HG03469 (cell line): ENCODE measurements around the gene ESYT1.

Source experiments
- ATAC-seq: cut with Tn5 transposase; IDR thresholded peaks from one replicate; pipeline ENCODE4 v1.9.1; 2021; ENCODE audit warnings: mild to moderate bottlenecking, moderate library complexity, moderate number of reproducible peaks; ENCODE audit not compliant: unreplicated experiment

ESYT1 gene

DNA sequence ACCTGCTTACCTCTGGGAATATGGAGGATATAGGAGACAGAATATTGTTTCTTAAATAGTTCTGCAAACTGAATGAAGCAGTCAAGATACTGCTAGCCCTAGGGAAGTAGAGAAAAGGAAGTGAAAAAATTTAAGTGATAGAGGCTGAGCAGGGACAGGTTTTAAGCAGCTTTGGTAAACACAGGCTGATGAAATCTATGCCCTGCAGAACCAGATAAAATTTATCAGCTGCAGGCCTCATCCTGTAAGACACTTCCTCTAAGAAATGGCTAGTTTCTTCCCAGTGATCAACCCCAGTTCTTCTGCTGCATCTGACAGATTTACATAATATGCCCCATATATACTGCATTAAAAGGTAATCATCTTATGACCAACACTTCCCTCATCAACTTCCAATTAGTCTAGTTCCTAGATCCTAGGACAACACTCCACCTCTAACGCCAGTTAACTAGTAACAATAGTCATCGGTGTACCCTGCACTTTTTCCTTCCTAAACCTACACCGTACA, 1.3 kb upstream of the ESYT1 start:
- ATAC-seq = no peak

DNA sequence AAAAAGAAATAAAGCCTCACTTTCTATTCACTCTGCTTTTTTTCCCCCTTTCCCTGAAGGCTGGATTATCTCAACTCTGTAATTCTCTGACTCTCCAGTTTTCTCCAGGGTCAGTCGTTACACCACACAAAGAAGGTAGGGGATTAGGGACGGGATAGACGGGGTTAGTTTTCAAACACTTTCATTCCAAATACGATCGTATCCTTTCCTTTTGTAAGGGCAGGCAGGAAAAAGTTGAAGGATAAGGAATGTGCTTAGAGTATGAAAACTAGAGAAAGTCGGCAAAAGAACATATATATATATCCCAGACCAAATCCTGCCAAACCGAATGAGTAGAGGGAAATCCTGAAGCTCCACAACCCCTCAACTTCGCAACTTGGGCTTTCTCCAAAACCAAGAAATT, 581 bp upstream of the ESYT1 start:
- no peak for ATAC-seq

DNA sequence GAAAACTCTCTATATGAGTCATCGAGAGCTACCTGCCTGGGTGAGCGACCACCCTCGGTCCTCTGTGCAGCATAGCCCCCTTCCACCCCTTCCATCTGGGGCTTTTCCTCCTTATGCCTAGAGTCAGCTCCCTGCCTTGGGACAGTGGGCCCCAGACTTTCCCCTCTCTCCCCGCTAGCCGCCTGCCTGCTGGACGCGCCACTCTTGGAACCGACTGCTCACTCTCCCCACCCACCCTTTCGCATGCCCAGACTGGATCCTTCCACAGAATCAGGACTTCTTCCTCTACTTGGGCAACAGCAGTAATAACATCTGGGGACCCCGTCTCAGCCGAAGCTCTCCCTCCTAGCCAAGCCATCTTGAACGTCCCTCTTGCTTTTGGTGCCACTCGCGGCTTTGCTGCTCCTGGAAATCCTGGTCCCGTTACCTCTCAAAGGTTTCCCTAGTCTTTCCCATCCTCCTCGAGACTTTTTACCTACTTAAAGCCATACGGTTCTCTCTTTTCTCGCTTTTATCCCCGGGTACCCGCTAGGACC, 671 bp downstream of the ESYT1 start:
- no peak for ATAC-seq

DNA sequence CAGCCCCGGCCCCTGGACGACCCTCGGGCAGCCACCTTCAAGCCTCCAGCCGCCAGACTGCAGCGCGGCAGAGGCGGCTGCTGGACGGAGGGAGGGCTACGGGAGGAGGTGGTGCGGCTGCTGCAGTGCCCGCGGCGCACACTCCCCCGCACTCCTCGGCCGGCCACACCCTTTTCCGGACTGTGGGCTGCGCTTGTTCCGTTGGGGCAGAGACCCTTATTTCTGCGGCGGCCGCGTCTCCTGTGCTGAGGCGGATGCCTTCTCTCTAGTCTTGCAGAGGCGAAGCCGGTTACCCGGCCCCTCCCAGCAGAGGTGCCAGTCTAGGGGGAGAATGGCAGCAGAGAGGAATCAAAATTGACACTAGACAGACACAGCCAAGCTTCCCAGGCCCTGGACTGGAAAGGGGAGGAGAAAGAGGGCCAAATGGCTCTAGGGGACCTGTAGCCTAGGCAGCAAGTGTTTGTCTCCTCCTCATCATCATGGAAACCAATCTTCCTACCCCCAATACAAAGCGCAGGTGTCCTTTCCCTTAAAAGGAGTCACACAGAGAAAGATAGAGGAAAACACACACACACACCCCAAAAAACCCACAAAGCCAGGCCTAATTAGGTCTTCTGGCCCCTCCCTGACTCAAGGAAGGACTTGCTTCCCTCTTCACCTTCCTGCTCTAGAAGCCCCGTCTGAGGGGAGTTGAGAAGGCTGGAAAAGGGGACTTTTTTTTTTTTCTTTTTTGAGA, 1.3 kb downstream of the ESYT1 start:
- ATAC-seq = no peak

DNA sequence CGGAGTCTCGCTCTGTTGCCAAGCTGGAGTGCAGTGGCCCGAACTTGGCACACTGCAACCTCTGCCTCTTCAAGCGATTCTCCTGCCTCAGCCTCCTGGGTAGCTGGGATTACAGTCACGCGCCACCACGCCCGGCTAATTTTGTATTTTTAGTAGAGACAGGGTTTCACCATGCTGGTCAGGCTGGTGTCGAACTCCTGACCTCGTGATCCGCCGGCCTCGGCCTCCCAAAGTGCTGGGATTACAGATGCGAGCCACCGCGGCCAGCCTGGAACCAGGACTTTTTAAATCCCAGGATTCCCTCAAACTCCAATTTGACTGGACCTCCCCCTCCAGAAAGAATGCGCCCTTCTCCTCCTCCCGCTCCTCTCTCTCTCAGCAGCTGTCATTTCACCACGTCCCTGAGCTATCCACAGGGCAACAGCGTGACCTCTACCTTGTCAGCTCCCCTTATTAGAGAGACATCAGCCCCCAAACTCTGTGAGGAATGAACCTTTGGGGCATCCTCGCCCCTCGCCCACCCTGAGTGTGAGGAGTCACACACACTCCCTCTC, 2.0 kb downstream of the ESYT1 start:
- ATAC-seq = no peak

DNA sequence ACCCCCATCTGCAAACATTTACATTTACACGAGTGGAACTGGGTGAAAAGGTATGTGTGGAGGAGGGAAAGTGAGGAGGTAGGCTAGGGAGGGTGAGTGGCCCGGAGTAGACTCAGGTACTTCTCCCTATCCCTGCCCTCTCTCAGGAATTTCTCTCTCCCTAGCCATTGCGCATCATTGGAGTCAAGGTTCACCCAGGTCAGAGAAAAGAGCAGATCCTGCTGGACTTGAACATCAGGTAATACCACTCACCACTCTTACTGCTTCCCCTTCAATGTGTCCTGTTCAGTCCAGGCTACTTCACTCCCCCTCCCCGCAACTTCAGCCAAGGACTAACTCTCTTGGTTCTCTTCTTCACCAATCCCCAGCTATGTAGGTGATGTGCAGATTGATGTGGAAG, 2.8 kb downstream of the ESYT1 start:
- no peak for ATAC-seq

DNA sequence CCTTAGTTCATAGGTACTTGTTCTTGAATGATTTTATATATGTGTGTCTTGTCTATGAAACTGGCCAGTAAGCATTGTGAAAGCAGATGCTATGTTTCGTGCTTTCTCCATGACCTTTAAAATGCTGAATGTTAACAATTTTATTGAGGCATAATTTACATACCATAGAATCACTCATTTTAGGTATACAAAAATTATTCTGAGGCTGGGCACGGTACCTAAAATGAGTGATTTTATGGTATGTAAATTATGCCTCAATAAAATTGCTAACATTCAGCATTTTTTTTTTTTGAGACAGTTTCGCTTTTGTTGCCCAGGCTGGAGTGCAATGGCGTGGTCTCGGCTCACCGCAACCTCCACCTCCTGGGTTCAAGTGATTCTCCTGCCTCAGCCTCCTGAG, 6.8 kb downstream of the ESYT1 start:
- no peak for ATAC-seq

DNA sequence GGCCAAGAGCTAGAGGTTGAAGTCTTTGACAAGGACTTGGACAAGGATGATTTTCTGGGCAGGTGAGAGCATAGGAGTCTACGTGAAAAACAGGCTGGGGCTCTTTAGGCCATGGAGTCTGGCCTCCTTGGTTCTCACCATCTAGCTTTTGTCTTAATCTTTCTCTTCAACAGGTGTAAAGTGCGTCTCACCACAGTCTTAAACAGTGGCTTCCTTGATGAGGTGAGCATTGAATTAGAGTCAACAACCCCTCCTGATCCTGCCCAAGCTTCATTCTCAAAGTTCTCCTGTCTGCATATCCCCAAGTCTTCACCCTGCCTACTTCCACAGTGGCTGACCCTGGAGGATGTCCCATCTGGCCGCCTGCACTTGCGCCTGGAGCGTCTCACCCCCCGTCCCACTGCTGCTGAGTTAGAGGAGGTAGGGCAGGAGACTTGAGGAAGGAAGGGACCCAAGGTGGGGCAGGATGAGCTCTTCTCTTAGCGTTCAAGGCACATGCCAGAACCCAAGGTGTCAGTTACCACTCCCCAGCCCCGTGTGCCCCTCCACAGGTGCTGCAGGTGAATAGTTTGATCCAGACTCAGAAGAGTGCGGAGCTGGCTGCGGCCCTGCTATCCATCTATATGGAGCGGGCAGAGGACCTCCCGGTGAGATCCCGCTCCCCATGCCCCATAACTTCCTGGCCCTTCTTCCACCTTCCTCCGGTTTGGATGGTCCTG, 9.9 kb downstream of the ESYT1 start:
- ATAC-seq = no peak

DNA sequence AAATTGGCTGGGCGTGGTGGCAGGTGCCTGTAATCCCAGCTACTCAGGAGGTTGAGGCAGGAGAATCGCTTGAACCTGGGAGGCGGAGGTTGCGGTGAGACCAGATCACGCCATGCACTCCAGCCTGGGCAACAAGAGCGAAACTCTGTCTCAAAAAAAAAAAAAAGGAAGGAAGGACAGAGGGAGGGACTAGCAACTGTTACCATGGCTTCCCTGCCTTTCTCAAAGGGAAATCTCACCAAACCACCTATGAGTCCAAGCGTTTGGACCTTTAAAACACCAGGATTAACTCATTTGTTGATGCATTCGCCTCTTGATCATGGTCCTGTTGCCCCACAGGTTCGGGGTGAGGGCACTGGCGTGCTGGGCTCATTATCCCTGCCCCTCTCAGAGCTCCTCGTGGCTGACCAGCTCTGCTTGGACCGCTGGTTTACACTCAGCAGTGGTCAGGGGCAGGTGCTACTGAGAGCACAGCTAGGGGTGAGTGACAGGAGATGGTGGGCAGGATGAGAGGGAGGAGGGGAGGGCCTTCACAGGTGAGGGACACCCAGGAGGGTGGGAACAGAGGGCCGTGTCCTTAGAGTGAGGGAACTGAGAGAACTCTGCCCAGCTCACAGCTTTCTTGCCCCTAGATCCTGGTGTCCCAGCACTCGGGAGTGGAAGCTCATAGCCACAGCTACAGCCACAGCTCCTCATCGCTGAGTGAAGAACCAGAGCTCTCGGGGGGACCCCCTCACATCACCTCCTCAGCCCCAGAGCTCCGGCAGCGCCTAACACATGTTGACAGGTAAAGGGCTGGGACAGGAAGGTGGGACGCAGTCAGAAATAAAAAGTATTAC, 14.1 kb downstream of the ESYT1 start:
- ATAC-seq = no peak

DNA sequence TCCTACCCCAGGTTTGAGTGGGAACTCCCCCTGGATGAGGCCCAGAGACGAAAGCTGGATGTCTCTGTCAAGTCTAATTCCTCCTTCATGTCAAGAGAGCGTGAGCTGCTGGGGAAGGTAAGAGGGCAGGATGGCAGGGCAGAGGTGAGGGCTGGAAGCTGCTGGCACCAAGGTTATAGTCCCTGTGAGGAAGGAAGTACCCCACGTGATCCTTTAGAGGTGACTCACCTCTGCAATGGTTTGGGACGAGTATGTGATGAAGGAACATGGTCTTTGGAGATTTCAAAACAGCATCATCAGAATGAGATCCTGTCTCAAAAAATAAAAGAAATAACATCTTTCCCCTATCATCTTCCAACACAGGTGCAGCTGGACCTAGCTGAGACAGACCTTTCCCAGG, 15.2 kb downstream of the ESYT1 start:
- ATAC-seq = no peak

DNA sequence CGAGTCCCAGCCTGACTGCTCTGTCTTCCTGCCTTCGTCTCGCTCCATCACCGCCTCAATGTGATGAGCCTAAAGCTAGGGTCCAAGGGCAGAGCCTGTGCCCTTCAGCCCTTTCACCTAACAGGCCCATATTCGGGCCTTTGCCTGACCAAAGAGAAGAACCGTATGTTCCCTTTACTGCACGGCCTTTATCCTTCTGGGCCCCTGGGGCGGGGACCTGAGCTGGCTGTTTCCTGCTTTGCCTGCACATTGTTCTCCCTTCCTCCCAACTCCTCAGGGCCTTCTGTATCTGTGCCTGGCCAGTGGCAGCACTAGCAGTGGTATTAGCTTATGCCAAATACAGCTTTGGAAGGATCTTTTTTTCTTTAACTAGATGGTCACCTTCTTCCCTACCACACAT, 15.8 kb downstream of the ESYT1 start:
- no peak for ATAC-seq

DNA sequence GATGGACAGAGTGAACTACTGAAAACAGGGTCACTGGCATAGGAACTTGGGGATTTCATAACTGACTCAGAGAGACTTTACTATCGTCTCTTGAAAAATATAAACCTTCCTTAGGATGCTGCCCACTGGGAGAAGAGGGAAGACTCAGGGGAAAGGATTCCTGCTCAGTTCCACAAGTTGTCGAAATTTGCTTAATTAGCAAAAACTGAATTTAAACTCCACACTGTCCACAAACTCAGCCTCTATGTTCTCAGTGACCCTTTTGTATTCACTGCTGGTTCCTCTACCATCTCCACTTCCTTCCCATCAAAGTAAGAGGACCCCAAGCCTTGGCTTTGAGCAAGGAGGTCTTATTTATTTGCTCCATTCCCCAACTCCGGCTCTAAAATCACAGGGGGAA, 17.1 kb downstream of the ESYT1 start:
- ATAC-seq = no peak

DNA sequence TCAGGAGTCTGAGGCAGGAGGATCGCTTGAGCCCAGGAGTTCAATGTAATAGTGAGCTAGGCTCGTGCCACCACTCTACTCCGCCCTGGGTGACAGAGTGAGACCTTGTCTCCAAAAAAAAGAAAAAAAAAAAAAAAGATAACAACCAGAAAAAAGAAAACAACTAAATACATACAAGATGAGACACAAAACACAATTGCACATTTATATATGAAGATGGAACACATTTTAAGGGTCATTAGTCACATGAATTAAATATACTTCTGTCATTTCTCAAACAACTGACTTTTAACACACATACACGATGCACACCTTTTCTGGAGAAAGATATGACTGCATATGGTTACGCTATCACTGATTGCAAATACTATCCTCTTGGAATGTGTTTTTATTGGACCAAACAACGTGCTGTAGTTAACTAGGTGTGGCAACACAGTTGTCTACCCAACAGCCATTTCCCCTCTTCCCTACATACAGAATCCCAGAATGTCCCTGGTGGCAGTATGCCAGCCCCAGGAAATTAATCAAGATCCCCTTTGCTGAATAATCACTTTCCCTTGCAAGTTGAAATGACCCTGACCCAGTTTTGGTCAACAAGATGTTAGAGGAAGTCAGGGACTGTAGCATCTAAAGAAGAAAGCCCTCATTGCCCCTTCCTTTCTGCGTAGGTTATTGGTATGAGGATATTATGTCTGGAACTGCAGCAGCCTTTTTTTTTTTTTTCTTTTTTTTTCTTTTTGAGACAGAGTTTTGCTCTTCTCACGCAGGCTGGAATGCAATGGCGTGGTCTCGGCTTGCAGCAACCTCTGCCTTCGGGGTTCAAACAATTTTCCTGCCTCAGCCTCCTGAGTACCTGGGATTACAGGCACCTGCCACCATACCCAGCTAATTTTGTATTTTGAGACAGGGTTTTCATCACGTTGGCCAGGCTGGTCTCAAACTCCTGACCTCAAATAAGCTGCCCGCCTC, 18.7 kb downstream of the ESYT1 start:
- ATAC-seq = no peak

DNA sequence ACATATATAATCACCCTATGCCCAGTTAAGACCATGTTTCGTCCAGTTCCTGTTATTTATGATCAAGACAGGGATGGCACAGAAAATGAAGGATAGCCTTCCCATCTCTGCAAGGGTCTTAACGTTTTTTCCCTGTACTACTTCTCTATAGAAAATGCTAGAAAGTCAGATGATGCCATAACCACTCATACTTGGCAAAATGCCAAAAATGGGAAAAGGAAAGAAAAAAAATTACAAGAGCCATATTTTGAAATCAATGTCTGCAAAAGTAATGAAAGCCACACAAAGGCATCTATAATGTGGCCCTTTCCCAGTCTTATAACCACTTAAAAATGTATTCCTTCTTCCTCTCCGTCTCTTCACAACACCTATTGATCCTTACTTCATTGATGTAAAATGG, 22.5 kb downstream of the ESYT1 start:
- ATAC-seq = no peak

DNA sequence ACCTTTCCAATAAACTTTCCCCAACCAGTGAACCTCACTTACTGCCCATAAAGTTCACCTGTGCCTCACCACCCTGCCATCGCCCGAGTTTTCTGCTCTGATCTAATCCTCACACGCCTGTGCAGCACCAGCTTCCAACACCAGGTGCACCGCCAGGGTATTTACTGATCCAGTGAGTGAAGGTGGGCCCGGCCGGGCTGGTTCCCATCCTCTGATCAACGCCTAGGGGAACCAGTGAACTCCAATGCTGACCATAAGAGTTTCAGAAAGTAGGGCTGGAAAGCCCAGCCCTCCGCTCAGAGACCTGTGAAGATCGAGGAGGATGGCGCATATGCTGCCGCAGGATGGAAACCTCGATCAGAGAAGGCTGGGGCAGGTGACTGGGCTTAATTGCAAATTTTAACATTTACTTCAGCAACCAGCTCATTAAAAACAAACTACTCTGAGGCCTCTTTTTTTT, 23.6 kb downstream of the ESYT1 start:
- ATAC-seq = no peak

DNA sequence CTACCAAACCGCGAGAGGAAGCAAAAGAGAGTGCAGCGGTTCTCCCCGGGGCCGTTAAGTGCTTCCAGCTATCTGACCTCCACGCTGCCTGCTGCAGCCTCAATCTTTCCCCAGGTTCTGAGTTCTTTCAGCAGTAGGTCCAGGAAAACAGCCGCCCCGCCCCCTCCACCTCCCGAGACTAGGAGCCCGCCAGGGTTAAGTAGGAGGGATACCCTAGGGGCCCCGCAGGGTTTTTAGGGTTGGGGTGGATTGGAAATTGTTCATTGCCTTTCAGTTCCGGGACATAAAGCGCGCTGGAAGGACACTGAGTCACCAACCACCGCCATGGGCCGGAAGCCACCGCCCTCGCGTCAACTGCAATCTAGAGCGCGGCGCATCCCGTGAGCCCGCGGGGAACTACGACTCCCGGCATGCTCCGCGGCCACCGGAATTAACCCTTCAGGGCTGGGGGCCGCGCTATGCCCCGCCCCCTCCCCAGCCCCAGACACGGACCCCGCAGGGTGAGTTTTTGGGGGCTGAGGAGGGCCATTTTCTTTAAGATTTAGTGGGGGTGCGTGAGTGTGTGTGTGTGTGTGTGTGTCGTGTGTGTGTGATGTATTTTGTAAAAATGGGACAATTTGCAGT, 24.2 kb downstream of the ESYT1 start, which contains the start of gene MYL6B:
MYL6B (plus strand) TSS at position 456 of the 624 bp plus-strand sequence. CDS start 1,332 bp downstream, outside the sequence.
- ATAC-seq = peak; percentile 73

DNA sequence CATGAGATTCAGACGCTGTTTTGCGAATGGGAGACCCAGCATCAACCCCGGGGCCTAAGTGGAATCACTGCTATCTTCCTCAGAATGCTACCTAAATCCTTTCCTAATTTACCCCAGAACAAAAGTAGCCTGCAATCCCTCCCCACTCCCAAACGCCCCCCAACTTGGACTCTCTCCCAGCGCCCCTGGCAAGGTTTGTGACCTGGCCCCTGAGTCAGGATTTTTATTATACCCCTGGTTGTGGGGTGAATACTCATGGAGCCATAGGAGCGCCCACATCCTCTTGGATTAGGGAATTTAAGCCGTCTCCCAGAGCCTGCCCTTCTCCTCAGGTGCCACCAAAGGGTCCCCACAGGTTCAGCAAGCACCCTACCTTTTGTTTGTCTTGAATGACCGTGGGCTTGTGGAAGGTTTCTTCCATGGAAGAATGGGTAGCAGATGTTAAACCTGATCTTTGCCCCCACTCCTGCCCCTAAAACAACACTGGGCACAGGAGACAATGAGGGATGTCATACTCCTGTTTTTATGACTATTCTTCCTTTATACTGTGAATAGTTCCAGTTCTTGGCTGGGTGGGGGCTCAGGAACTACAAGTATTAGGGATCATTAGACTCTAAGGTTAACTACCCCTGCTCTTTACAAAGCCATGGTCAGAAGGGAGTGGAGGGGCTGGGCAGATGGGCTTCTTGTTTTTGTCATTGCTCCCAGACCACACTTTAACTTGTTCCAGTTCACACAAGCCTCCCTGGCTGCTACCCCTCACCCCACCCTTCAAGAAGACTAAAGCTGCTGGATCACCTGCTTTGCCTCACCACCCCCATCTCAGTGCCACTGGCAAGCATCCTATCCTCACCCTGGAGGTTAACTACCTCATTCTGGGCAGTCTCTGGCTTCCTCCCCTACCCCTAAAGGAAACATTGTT, 24.9 kb downstream of the ESYT1 start:
- ATAC-seq = no peak

DNA sequence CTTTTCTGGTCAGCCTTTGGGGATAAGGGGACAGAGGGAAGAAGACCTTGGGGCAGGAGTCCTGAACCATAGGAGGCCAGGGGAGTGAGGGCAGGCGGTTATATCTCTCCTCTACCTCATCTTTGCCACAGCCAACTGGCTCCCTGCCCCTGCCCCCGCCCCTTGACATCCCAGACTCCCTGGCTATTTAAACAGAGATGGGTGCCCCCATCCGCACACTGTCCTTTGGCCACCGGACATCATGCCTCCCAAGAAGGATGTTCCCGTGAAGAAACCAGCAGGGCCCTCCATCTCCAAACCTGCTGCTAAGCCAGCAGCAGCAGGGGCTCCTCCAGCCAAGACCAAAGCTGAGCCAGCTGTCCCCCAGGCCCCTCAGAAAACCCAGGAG, 25.6 kb downstream of the ESYT1 start:
- no peak for ATAC-seq
